GM12801 (cell line): ENCODE data around the gene ADTRP.

Experiments used
- TF ChIP-seq, protein P1 (sequence below): IDR thresholded peaks from one replicate; pipeline ENCODE4 v1.5.1; 2011; ENCODE audit warnings: control low read depth; ENCODE audit not compliant: insufficient read length; ENCODE audit errors: extremely low read depth

The ADTRP gene

DNA sequence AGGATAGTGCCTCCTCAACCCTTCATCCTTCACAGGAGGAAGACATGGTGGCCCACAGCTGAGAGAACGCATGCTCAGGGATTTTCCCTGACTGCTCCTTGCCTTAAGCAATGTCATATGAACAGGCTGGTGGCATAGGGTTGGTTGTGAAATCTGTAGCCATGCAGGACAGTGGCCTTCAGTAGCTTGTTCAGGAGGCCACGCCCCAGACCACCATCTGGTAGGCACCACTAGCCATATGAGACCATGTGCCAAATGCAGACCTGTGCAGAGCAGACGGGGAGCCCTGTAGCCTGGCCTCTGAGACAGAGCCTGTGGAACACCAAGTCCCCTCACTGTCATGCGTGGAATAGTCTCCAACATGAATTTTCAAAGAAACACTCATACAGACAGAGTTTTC lies 76.5 kb downstream of the ADTRP start:
- TF ChIP-seq, protein P1, sequence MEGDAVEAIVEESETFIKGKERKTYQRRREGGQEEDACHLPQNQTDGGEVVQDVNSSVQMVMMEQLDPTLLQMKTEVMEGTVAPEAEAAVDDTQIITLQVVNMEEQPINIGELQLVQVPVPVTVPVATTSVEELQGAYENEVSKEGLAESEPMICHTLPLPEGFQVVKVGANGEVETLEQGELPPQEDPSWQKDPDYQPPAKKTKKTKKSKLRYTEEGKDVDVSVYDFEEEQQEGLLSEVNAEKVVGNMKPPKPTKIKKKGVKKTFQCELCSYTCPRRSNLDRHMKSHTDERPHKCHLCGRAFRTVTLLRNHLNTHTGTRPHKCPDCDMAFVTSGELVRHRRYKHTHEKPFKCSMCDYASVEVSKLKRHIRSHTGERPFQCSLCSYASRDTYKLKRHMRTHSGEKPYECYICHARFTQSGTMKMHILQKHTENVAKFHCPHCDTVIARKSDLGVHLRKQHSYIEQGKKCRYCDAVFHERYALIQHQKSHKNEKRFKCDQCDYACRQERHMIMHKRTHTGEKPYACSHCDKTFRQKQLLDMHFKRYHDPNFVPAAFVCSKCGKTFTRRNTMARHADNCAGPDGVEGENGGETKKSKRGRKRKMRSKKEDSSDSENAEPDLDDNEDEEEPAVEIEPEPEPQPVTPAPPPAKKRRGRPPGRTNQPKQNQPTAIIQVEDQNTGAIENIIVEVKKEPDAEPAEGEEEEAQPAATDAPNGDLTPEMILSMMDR: no peak

DNA sequence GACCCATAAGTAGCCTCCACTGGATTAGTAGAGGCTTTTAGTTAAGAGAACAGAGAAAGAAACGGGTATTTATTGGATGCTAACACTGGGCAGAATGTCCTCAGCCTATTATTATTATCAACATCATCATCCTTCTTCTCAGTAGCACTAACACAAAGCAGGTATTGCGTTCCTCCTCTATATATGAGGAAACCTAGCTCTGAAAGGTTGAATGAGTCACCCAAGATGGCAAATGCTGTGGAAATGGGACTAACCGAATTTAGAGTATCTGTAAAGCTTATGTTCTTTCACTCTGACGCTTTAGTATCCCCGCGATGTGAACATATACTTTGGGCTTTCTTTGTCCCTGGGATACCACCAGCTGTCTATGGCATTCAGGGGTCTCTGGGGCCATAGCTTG lies 77.0 kb downstream of the ADTRP start:
- TF ChIP-seq, protein P1: no peak

DNA sequence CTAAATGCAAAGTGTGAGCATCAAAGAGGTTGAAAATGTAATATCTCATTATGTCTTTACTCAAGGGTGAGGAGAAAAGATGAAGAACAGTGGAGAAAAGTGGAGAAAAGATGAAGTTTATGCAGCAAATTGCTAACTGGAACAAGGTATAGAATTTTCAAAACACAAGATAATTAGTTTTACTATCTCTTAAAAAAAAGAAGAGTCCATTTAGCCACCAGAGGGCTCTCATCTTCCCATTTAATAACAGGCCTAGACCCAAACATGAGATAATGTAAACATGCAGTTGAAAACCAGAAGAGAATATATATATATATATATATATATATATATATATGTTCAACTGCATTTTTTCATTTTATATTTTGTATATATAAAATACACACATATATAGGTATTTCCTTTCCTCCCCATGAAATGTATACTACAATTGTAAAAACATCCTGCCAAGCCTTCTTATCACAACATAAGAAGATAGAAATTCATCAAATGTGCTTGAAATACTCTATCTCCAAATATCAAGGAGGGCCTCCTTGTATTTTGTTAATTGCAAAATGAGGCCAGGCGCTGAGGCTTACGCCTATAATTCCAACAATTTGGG lies 78.4 kb downstream of the ADTRP start:
- TF ChIP-seq, protein P1: no peak

DNA sequence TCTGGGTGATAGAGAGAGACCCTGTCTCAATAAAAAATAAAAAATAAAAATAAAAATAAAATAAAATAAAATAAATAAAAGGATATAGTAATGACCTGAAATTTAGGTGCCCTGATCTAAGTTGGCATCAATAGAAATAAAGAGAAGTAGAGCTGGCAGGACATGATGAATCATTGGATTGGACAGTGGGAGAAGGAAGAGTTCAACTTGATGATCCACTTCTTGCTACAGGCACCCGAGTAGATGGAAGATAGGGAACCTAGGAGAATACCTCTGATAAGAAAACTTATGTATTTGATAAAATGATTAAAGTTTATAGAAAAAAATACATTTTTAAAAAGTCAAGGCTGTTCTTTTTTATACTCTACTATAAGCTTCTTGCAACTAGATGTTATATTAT lies 79.0 kb downstream of the ADTRP start:
- TF ChIP-seq, protein P1: no peak

DNA sequence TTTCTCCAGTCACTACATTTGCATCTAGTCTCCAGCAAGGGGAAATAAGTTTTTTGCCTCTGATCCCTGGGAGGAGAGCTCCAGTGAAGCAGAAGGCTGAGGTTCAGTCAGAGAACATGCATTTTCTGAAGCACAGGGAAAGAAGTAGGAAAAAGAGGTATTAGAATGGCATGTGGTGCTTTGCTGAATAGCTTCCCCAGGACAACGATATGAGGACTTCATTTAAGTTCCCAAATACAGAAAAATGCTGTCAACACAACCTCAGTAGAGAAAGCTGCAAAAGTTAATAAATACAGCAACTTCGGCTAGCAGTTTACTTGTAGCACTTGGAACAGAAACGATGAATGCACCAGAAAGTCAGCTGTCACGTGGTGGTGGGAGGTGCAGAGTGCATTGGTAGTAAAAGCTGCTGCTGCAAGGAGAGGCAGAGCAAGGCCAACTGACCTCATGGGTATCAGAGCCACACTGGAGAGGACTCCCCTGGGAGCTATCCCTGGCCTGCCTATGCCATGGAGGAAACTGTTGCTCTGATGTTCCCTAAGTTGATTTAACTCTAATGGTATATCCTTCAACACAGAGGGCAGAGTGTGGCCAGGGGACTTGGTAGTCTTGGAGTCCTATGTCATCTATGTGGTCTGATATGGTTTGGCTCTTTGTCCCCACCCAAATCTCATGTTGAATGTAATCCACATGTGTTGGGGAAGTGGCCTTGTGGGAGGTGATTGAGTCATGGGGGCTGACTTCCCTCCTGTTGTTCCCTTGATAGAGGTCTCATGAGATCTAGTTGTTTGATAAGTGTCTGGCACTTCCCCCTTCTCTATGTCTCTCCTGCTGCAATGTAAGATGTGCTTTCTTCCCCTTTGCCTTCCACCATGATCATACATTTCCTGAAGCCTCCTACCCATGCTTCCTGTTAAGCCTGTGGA lies 85.9 kb downstream of the ADTRP start:
- TF ChIP-seq, protein P1: no peak

DNA sequence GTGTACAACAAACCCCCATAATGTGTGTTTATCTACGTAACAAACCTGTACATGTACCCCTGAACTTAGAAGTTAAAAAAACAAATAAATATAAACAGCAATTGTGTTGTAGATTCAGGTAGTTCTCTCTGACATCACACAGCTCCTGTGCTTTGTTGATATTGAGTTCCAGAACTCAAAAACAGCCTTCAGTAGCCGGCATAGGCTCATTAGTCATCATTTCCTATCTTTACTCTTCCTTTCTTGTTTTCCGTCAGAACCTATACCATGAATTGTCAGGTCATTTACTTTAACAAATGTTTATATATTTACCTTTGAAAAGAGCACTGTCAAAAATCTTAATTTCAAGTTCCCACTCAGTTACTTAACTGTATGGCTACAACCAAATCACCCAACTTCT lies 88.8 kb downstream of the ADTRP start:
- TF ChIP-seq, protein P1: no peak

DNA sequence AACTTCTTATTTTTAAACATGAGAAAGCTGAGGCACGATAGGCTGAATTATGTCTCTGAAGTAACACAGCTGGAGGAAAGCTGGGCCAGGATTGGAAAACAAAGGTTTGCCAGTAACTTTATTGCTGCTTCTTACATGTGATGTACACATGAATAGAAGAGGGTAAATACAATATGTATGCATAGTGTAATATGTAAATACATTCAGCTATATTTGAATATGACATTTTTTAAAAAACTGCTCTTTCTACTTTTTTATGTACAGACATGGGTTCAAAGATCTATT lies 90.2 kb downstream of the ADTRP start:
- TF ChIP-seq, protein P1: no peak
